NCI-H446 treated with DMSO at 0.1 percent for 48 hours (cell line): ENCODE measurements around the gene PHYKPL.

Experiments used
- DNase-seq: peaks from one replicate; lab custom pipeline; 2025; lab: John Stamatoyannopoulos, UW

The PHYKPL gene

DNA sequence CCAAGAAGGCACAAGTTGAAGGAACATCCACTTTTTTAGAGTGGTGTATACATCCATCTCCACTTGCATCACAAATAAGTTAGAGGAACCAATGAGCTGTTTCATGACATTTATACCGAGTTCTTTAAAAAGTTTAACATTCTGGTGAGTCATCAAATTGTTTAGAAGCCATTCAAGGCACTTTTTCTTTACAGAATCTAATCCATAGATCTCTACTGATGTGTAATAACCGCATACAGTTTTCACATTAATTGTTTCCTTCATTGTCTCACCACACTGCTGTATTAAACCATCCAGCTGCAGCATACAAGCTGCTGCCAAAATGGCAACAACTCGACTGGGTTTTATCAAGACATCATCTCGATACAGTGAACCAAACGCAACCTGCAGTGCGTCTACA lies 46.2 kb downstream of the PHYKPL start:
- no peak for DNase-seq

DNA sequence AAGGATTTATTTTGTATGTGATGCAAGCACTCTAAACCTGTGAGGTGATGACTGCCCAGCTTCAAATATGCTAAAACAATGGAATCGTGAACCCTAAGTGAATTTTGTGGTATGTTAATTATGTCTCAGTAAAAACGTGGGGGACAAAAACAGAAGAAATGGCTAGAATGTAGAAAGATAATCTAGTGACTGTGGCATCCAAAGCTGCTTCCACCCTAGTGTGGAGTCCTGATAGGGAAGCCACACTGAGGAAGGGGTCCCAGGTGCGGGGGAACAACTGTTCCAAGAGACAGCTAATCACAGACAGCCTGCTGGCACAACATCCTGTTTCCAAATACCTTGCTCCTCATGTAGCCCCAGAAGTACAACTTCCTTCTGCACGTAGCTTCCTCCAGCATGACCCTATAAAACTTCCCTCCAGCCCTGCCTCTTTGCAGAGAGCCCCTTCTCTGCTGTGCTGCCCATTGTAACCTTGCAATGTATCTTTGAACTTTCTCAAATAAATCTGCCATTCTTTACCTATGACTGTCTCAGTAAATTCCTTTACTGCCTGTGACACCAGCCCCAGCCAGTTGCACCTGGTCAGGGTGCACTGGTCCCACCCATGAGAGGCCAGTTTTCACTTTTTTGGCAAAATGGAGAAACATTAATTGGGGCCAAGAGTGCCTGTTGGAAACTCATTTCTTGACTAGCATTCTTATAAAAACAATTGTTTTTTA lies 50.3 kb downstream of the PHYKPL start:
- DNase-seq = no peak

DNA sequence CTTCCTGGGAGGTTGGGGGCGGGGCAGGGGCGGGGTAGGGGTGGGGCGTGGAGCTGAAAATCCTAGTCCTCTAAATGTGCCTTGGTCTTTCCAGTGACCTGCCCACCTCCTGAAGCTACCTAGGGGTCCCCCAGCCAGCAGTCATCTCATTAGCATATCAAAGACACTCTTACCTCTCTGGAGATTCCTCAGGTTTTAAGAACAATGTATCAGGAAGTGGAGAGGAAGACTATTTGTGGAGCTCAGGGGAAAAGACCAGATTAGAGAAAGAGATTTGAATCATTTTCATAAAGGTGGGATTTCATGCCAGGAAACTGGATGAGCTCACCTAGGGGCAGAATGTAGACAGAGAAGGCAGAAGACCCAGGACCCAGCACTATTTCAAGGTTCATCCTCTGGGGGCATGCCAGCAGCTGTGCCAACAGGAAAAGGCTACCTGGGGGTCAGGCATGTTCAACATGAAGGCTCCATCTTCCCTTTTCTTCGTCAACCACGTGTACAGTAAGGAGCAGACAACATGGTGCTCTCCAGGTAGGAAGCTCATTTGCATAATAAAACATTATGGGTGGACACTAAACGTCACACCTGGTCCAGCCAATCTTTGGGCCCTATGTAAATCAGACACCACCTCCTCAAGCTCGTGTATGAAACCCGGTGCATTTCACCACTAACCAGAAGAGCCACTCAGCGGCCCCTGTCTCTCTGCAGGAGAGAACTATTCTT lies 52.3 kb downstream of the PHYKPL start:
- DNase-seq = no peak

DNA sequence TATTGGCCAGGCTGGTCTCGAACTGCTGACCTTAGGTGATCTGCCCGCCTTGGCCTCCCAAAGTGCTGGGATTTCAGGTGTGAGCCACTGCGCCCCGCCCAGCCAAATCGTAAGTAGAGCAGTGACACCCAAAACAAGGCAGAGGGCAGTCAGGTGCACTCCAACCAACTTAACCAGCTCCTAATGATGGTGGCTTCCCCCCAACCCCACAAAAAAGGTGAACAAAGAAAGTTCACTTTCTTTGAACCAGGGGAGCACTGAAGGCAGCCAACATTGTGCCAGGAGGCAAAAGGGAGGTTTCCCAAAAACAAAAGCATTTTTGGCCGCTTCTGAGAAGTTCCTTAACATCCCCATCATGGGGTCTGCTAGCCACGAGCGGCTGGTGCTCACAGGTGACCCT lies 55.0 kb downstream of the PHYKPL start:
- DNase-seq = no peak

DNA sequence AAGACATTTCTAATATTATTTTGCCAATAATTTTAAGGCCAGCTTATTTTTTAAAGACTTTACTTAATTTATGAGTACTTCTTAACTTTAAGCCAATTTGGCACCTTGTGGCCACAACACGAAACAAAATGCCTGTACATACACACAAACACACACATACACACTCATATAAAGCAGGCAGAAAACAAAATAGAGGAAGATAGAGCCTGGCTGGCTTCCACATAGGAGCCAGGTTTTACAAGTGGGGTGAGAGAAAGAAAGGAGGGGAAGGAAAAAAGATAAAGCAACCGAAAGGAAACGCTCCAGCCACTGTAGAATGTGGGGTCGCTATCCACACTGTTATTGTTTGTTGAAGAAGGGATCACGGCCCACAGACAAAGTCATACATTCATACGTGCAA lies 55.8 kb downstream of the PHYKPL start:
- no peak for DNase-seq

DNA sequence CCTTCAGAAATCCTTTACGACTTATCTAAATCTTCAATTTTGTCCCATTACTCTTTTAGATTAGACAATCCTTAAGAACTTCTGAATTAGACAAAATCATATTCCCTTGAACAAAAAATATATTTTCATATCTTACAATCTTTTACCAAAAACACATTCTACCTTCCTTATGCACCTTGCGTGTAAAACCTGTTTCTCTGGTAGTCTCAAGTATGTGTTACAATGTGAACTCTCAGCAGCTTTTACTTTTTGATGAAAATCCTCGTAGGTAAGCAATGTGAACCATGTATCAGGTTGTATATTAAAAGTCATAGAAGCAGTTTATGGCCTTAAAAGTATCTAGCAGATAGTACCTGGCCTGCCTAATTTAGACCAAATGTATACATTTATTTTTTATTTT lies 58.1 kb downstream of the PHYKPL start:
- DNase-seq = no peak

DNA sequence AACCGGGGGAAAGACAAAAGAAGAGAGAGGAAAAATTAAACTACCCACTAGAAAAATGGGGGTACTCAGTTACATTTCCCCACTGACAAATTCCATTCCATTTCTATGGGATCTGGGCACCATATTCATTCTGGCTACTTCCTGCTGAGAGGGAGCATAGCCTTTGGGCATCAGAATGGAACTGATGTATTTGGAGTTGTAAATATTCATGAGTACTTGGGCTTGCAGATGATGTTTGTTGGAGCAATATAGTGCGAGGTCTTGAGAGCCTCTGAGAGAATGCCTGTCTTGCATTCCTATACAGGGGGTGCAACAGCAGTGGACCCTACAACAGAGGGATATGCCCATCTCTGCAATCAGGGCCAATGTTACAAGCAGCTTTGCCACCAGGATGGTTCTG lies 62.1 kb downstream of the PHYKPL start:
- DNase-seq = no peak

DNA sequence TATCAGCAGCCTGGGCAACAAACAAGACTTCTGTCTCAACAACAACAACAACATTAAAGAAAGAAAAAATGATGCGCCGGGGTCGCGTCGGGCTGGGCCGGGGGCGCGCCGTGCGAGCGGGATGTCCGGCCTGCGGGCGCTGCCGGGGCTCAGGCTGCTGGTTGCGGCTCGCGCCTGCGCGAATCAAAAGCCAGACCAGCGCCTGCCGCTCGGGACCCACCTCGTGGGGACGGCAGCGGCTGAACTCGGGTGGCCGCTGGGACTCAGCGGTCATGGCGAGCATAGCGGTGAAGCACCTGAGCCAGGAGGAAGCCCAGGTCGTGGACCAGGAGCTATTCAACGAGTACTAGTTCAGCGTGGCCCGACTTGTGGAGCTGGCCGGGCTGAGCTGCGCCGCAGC lies 67.0 kb downstream of the PHYKPL start:
- no peak for DNase-seq

DNA sequence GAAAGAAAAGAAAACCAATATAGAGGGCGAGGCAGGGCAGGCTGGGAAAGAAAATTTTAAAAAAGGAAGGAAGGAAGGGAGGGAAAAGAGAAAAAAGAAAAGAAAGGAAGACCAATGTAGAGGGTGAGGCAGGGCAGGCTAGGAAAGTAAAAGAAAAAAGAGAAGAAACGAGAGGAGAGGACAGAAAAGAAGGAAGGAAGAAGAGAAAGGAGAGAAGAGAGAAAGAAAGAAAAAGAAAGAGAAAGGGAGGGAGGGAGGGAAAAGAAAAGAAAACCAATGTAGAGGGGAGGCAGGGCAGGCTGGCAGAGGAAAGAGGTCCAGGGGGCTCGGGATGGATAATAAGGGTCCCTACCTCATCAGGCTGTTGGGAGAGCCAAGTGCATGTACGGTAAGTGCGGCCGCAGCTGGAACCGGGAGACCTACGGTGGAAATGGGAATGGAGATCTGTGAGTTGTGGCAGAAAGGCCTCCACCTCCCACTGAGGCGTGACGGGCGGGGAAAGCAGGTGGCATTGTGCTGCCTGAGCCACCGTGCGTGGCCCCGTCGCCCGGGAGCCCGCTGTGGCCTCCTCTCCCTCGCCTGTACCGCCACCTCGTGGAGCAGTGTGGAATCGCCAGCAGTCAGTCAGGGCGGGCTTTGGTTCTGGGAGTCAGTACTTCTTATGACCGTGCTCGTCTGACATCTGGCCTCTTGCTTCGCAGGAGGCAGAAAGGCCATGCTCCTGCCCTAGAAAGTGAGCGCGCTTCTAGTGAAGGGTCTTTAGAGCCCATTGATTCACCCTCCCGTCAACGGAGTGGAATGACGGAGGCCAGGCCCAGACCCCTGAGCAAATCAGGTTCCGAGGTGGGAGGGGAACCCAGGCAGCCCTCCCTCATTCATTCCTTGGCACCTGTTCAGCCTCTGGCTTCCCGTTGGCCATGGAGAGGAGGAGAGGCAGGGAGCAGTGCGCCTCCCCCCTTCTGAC lies 68.5 kb downstream of the PHYKPL start:
- DNase-seq = peak; percentile 57

DNA sequence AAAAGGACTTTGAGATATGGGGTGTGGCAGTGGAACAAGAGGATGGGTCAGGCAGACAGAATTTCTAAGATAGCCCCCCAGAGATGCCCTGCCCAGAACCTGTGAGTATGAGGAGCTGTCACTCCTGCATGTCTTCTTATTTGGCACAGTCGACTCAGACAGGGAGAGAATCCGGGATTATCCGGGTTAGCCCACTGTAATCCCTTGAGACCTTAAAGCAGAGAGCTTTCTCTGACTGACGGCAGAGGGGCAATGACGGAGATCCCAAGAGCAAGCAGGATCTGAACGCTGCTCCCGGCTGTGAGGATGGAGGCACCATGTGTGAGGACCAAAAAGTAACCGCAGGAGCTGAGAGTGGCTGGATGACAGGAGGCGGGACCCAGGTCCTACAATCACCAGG lies 70.1 kb downstream of the PHYKPL start:
- no peak for DNase-seq

DNA sequence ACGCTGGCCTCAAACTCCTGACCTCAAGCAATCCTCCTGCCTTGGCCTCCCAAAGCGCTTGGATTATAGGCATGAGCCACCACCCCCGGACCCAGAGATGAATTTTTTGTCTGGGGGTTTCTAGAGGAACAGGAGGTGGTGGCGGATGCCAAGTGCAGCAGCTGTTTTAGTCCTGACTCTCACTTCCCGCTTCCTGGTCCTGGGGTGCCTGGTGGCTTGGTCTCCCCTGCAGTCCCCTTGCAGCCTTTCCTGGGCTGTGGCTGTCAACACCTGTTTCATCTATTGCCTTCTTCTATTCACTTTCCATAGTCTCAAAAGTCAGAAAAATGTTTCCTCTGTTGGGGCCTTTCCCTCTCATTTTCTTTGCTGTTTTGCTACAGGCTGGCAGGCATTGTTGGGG lies 72.4 kb downstream of the PHYKPL start:
- DNase-seq = no peak
